GM23338 (cell line): ENCODE results near the gene TTC5.

ENCODE experiments used
- CREB1 ChIP-seq: fragments of 250-450 bp; sonication (Bioruptor Pico); IDR thresholded peaks from 2 replicates; pipeline ENCODE4 v1.5.0; 2020; ENCODE audit warnings: low read depth, mild to moderate bottlenecking, moderate library complexity
- CTCF ChIP-seq, 2 experiments: fragments of 200-600 bp in 1 of 2; sonication (generic) in 1 of 2; conservative IDR thresholded peaks; 2 replicates each; pipeline versions ENCODE4 v1.5.1 to v1.6.1; 2016 to 2017; ENCODE audit warnings: antibody characterized with exemption in 2 of 2, low read depth in 2 of 2, mild to moderate bottlenecking in 2 of 2, moderate library complexity in 1 of 2
- EZH2 ChIP-seq: fragments of 200-600 bp; sonication (generic); IDR thresholded peaks from one replicate; pipeline ENCODE4 v1.8.0; 2017; ENCODE audit warnings: antibody characterized with exemption, mild to moderate bottlenecking, low read depth; ENCODE audit not compliant: unreplicated experiment
- EZH2phosphoT487 ChIP-seq: fragments of 200-600 bp; sonication (generic); IDR thresholded peaks from one replicate; pipeline ENCODE4 v1.8.1; 2018; ENCODE audit warnings: antibody characterized with exemption; ENCODE audit not compliant: unreplicated experiment
- JUNB ChIP-seq: IDR thresholded peaks from one replicate; pipeline ENCODE4 v1.6.1; 2016; ENCODE audit warnings: antibody characterized with exemption; ENCODE audit not compliant: unreplicated experiment
- POLR2AphosphoS5 ChIP-seq: IDR thresholded peaks from 2 replicates; pipeline ENCODE4 v1.6.1; 2016; ENCODE audit warnings: antibody characterized with exemption, low read depth
- REST ChIP-seq: IDR thresholded peaks from one replicate; pipeline ENCODE4 v1.6.1; 2018; ENCODE audit warnings: antibody characterized with exemption; ENCODE audit not compliant: unreplicated experiment
- STAT1 ChIP-seq: IDR thresholded peaks from one replicate; pipeline ENCODE4 v1.6.1; 2016; ENCODE audit warnings: antibody characterized with exemption; ENCODE audit not compliant: unreplicated experiment
- TF ChIP-seq, protein P1 (sequence below): IDR thresholded peaks from 2 replicates; pipeline ENCODE4 v1.6.1; 2016; ENCODE audit warnings: antibody characterized with exemption

- TF ChIP-seq CREB1 (no peak), CTCF (conservative IDR thresholded peaks at IDR 0.05; ENCODE audit: low read depth in 2 of 2) (no peak), EZH2 (no peak), POLR2AphosphoS5 (no peak), EZH2phosphoT487 (no peak), JUNB (no peak), REST (no peak), STAT1 (no peak)
- TF ChIP-seq, protein P1, sequence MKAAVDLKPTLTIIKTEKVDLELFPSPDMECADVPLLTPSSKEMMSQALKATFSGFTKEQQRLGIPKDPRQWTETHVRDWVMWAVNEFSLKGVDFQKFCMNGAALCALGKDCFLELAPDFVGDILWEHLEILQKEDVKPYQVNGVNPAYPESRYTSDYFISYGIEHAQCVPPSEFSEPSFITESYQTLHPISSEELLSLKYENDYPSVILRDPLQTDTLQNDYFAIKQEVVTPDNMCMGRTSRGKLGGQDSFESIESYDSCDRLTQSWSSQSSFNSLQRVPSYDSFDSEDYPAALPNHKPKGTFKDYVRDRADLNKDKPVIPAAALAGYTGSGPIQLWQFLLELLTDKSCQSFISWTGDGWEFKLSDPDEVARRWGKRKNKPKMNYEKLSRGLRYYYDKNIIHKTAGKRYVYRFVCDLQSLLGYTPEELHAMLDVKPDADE = no peak
These were observed 12.0 kb upstream of the TTC5 start for GRCh38 chr14:20317720-20318119.
